GM12872 (cell line): Measurements from ENCODE around the gene GPR35.

Experiments used
- CTCF ChIP-seq: IDR thresholded peaks from 3 replicates; pipeline ENCODE4 v1.5.1; 2011; ENCODE audit warnings: low read depth, mild to moderate bottlenecking, low read length, moderate library complexity; ENCODE audit not compliant: insufficient read depth

GPR35 gene

GRCh38 chr2:240622531-240623235 lies 2.6 kb upstream of the GPR35 start:
- TF ChIP-seq CTCF: no peak

- TF ChIP-seq CTCF: no peak
Observed at GRCh38 chr2:240623531-240624010, 1.7 kb upstream of the GPR35 start.

GRCh38 chr2:240624011-240624949 lies 1.0 kb upstream of the GPR35 start:
- no peak for TF ChIP-seq CTCF

- TF ChIP-seq CTCF: no peak
Observed at GRCh38 chr2:240626531-240627300, 1.4 kb downstream of the GPR35 start.

GRCh38 chr2:240627736-240628506 lies 2.6 kb downstream of the GPR35 start:
- no peak for TF ChIP-seq CTCF

GRCh38 chr2:240628507-240628807 lies 3.2 kb downstream of the GPR35 start:
- no peak for TF ChIP-seq CTCF
